KOPT-K1 (cell line): ENCODE results near the gene MRPL51.
"Not testable (repeated sequence)": the region's sequence is repeated elsewhere in the genome, so short reads cannot be mapped to it uniquely, and the experiment has no call there.

ENCODE experiments used
- H3K27ac ChIP-seq: fragments of 200-600 bp; sonication (generic); 2 replicates; pipeline ENCODE4 v1.5.1; 2016; ENCODE audit warnings: antibody characterized with exemption, mild to moderate bottlenecking, low read depth, low read length; ENCODE audit not compliant: poor library complexity, severe bottlenecking
- H3K36me3 ChIP-seq: fragments of 200-600 bp; sonication (generic); 2 replicates; pipeline ENCODE4 v1.5.1; 2017; ENCODE audit warnings: antibody characterized with exemption, mild to moderate bottlenecking, low read length, moderate library complexity; ENCODE audit not compliant: insufficient read depth
- H3K9me3 ChIP-seq: fragments of 200-600 bp; sonication (generic); 2 replicates; pipeline ENCODE4 v1.5.1; 2017; ENCODE audit warnings: antibody characterized with exemption, low read length, mild to moderate bottlenecking; ENCODE audit not compliant: insufficient read depth, poor library complexity, severe bottlenecking

The MRPL51 gene

DNA sequence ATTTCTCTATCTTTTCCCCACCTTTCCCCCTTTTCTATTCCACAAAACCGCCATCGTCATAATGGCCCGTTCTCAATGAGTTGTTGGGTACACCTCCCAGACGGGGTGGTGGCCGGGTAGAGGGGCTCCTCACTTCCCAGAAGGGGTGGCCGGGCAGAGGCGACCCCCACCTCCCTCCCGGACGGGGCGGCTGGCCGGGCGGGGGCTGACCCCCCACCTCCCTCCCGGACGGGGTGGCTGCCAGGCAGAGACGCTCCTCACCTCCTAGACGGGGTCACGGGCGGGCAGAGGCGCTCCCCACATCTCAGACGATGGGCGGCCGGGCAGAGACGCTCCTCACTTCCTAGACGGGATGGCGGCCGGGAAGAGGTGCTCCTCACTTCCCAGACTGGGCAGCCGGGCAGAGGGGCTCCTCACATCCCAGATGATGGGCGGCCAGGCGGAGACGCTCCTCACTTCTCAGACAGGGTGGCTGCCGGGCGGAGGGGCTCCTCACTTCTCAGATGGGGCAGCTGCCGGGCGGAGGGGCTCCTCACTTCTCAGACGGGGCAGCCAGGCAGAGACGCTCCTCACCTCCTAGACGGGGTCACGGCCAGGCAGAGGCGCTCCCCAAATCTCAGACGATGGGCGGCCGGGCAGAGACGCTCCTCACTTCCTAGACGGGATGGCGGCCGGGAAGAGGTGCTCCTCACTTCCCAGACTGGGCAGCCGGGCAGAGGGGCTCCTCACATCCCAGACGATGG lies 17.7 kb downstream of the MRPL51 start:
- not testable (repeated sequence) for H3K9me3 ChIP-seq, H3K36me3 ChIP-seq, H3K27ac ChIP-seq

DNA sequence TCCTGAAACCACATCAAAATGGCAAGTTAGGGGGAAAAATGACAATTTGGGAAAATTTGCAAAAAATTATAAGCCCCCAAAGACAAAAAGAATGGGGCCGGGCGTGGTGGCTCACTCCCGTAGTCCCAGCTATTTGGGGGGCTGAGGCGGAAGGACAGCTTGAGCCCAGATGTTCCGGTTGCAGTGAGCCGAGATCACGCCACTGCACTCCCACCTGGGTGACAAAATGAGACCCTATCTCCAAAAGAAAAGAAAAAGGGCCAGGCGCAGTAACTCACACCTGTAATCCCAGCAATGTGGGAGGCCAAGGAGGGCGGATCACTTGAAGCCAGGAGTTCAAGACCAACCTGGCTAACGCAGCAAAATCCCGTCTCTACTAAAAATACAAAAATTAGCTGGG lies 20.6 kb downstream of the MRPL51 start:
- H3K9me3 ChIP-seq, result no peaks in the 10 kb centered on the region
- H3K36me3 ChIP-seq, result peaks cover 13% of the 10 kb centered on the region
- H3K27ac ChIP-seq, result no peak overlapping the region

DNA sequence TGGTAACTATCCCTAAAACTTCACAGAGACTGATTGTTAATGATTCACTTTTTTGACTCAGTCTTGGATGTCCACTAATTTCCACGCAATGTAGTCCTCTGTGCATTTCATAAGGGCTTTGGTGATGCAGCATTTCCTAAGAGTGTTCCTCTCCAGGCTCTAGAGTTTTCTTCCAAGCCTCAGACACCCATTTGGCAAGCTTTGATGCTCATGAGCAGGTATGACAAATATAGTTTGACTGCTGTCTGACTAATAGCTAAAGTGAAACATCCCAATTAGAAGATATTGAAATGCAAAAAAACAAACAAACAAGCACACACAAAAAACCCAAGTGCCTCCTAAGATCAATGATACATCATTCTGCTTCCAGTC lies 21.1 kb downstream of the MRPL51 start:
- Histone ChIP-seq H3K9me3 (no peaks in the 10 kb centered on the region), H3K36me3 (peaks cover 17% of the 10 kb centered on the region), H3K27ac (no peak overlapping the region)

DNA sequence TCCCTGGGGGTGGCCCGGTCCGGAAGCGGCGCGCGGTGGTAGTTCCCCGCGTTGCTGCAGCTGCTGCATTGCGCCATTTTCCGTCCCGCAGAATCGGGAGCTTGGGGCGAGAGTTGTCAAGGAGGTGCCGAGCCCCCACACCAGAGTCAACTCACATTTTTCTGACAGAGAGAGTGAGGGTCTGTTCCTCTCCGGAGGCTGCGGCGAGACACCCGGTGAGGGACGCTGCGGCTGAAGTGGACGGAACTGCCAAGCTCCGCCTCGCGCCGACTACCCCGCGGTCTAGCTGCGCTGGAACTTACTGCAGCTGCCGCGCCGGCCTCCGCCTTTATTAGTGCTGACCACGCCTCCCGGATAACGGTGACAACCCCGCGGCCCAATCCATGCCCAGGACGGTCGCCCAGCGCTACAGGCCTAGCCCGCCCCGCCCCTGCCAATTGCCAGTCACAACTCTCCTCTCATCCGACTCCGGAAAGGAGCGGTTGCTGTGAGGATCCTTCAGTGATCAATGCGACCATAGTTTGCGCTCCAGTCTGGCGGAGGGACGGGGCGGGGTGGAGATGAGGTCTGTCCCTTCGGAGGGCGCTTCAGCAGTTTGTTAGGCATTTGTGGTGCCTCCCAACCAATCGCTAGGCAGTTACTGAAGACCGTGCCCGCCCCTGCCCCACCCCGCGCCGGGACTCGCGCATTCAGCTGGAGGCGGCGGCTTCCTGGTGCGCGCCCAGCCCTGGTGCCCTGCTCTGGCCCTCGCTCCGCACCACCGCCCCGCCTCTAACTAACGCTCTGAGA lies 22.5 kb downstream of the MRPL51 start, which contains the start of gene VAMP1:
Gene VAMP1, minus strand, starts transcription at position 303 of the 789 bp plus-strand sequence. Its CDS starts 146 bp downstream, at position 157.
- no peaks in the 10 kb centered on the region for H3K9me3 ChIP-seq
- H3K27ac ChIP-seq, result peak within 1 kb of the TSS; percentile 71
- H3K36me3 ChIP-seq, result peaks cover 31% of the 10 kb centered on the region

- Histone ChIP-seq H3K36me3 (peaks cover 38% of the 10 kb centered on the region), H3K27ac (peak overlapping the region; percentile 71), H3K9me3 (no peaks in the 10 kb centered on the region)
Observed at GRCh38 chr12:6469609-6470374, 23.3 kb downstream of the MRPL51 start.

GRCh38 chr12:6469092-6469491 lies 24.0 kb downstream of the MRPL51 start:
- H3K27ac ChIP-seq, result peak overlapping the region; percentile 71
- H3K36me3 ChIP-seq, result peaks cover 45% of the 10 kb centered on the region
- H3K9me3 ChIP-seq, result no peaks in the 10 kb centered on the region

DNA sequence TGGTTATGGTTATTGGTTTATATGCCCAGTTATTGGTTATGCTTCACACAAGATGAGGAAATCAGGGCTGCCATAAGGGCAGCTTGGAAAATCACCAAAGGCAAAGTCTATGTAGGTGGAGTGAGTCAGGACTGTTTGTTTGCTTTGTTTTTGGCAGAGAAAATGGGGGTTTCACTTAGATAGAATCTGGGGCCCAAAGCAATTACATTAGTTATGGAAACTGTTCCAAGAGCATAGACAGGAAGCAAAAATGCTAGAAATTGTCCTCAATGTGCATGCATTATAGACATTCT lies 24.8 kb downstream of the MRPL51 start:
- H3K27ac ChIP-seq, result peak overlapping the region; percentile 71

GRCh38 chr12:6467571-6468282 lies 25.3 kb downstream of the MRPL51 start:
- peaks cover 59% of the 10 kb centered on the region for H3K36me3 ChIP-seq
- H3K9me3 ChIP-seq, H3K27ac ChIP-seq: not testable (repeated sequence)

More for the DNA sequence above, 24.8 kb downstream of the MRPL51 start:
- peaks cover 54% of the 10 kb centered on the region for H3K36me3 ChIP-seq
- H3K9me3 ChIP-seq, result no peaks in the 10 kb centered on the region

- H3K27ac ChIP-seq, result not testable (repeated sequence)
Observed at GRCh38 chr12:6466751-6467150, 26.3 kb downstream of the MRPL51 start.

DNA sequence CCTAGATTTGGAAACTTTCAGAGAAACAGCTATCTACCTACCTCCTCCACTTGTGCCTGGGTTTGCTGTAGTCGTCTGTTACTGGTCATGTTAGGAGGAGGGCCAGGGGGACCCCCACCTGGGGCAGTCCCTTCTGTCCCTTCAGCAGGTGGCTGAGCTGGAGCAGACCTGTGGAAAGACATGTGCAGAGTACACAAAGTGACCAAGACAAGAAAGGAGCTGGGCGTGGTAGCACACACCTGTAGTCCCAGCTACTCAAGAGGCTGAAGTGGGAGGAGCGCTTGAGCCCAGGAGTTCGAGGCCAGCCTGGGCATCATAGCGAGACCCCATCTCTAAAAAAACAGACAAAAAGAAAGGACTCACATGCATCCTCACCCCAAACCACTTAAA lies 26.9 kb downstream of the MRPL51 start:
- H3K36me3 ChIP-seq, result peaks cover 68% of the 10 kb centered on the region
- no peaks in the 10 kb centered on the region for H3K9me3 ChIP-seq
- no peak overlapping the region for H3K27ac ChIP-seq

More at GRCh38 chr12:6466751-6467150, 26.3 kb downstream of the MRPL51 start:
- H3K9me3 ChIP-seq, result not testable (repeated sequence)
- peaks cover 63% of the 10 kb centered on the region for H3K36me3 ChIP-seq

GRCh38 chr12:6465467-6466183 lies 27.4 kb downstream of the MRPL51 start:
- peak overlapping the region; percentile 13 for H3K27ac ChIP-seq
- no peaks in the 10 kb centered on the region for H3K9me3 ChIP-seq
- H3K36me3 ChIP-seq, result peaks cover 73% of the 10 kb centered on the region

GRCh38 chr12:6464531-6464930 lies 28.5 kb downstream of the MRPL51 start:
- H3K36me3 ChIP-seq, result peaks cover 84% of the 10 kb centered on the region
- H3K27ac ChIP-seq, result peak overlapping the region; percentile 95
- no peaks in the 10 kb centered on the region for H3K9me3 ChIP-seq

GRCh38 chr12:6463858-6464257 lies 29.2 kb downstream of the MRPL51 start:
- Histone ChIP-seq H3K27ac (peak overlapping the region; percentile 95), H3K36me3 (peaks cover 90% of the 10 kb centered on the region), H3K9me3 (no peaks in the 10 kb centered on the region)

- Histone ChIP-seq H3K27ac (peak overlapping the region; percentile 95), H3K36me3 (peaks cover 91% of the 10 kb centered on the region), H3K9me3 (no peaks in the 10 kb centered on the region)
Observed at GRCh38 chr12:6463216-6463615, 29.8 kb downstream of the MRPL51 start.
